DMS53 (cell line): ENCODE measurements around the gene TREH.
A peak's percentile ranks its signal among the peaks of the same experiment; 100 is the strongest.

Experiments
- DNase-seq: peaks from one replicate; lab custom pipeline; 2025; lab: John Stamatoyannopoulos, UW

The TREH gene

DNA sequence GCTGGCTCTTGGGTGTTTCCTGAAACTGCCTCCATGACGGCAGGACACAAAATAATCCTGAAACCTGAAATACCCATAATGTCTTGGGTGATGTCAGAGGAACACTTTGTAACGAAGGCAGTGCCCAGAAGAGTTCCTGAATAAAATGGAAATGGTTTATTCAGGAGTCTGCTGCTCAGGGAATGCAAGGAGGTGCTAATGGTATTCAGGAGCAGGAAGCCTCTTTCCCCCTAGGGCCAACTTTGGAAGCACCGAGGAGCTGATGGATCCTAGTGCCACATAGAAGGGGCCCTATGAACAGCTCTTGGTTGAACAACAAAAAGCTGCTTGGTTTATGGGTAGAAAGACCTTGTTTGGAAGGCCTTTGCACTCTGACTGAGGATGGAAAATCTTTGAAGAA, 15.5 kb downstream of the TREH start:
- DNase-seq: no peak

DNA sequence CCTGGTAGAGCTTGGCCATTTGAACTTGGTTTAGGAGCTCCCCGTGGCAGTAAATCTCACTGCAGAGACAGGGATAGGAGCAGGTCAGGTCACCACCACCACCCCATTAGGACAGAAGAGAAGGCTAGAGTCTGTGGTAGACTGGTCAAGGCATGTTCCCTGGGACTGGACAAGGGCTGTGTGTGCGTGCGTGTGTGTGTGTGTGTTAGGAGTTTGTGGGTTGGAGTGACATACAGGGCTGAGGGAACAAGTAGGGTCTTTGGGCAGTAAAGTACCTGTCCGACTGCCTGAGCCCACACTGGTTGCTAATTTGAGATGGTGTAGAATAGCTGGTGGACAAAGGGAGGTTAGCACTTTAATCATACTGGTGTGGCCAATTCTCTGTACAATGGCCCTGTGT, 16.1 kb downstream of the TREH start:
- DNase-seq: no peak

DNA sequence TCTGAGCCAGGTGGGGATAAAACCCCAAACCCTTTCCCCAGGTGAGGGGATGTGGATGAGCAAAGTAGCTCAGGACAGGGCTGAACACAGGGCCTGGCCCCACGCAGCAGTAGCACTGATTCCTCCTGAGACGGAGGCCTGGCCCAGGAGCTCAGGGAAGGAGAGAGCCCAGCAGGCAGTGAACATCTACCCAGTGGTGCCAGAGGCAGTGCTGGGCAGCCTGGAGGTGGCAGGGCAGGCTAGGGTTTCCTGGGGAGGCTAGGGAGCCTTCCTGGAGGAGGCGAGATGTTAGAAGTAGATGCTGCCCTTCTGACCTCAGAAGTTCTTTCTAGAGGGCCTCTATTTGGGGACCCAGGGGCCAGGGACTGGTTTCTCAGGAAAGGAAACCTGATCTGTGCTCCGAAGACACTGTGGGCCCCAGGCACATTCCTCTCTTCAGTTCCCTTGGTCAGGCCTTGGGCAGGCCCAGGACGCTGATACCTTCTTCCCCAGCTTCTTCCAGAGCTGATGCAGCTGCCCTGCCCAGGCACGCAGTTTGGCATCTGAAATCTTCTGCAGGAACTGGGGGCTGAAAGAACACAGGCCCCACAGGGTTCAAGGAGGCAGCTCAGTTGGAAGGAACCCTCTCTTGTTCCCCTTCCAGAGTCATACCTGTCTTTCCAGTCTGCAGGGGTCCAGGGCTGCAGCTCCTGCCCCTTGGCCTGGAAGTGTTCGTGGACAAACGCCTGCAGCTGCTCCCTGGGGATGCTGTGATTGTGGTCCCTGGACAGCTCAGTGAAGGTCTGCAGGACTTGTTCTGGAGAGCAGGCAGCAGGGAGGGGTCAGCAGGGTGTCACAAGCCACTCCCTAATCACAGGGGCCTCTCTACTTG, 16.8 kb downstream of the TREH start:
- no peak for DNase-seq

DNA sequence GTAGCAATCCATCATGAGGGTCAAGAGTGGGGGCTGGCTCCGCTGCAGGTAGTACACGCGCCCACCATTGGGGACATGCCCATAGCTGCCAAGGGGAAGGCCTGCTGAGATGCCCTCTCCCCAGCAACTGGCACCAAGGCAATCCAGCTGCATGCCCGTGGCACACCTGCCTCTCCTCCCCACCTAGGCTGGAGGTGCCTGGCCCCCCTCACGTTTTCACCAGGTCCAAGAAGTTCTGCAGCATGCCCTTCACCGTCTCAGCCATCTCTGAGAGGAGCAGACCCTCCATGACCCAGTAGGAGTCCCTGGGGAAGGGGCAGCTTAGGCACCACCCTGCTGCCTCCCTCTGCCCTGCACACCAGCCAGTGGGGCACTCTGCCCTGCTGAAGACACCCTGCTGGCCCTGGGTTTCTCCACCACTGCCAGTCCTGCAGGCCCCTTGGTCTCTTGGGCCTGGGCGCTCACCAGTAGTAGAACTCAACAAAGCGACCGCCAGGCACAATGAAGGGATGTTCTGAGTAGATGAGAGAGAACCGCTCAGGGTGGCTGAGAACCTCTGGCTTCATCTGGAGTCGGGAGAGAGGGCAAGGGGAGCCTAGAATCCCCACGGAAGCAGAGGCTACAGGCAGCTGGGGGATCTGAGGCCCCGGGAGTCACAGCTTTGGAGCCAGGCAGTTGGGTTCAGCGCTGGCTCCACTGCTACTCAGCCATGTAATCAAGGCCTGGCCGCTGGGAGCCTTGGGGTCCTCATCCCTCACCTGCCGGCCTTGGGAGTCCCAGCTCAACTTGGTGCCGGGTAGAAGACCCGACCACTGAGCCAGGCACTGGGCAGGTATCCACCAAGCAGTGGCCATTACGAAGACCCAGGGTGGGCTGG, 17.8 kb downstream of the TREH start:
- no peak for DNase-seq

DNA sequence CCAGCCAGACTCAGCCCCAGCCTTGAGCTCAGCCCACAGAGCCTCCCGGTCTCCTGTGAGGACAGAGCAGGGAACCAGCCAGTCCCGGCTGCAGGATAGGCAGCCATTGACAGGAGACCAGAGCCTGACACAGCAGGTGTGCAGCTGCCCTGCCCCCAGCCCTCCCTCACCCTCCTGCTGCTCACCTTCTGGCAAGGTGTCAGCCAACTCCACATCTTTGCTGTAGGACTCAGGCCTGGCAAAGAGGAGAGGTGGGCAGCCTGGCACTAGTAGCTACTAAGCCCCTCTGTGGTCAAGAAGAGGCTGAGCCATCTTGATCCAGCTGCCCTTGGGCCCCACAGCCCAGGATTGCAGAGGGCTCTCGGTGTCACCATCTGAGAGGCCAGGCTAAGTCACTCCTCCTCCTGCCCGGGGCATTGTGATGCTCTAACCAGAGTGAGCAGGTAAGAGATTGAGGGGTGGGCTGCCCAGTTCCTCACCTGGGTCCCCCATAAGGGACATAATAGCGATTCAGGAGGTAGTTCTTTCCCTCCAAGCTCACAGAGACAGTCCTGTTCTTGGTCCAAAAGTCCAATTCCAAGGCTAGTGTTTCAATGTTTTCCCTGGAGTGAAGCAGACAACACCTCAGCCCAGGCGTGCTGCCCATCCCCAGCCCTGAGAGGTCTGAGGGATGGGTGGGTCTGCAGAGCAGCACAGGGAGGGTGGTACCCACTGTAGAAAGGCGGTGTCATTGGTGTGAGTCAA, 18.6 kb downstream of the TREH start:
- peak; percentile 81 for DNase-seq

DNA sequence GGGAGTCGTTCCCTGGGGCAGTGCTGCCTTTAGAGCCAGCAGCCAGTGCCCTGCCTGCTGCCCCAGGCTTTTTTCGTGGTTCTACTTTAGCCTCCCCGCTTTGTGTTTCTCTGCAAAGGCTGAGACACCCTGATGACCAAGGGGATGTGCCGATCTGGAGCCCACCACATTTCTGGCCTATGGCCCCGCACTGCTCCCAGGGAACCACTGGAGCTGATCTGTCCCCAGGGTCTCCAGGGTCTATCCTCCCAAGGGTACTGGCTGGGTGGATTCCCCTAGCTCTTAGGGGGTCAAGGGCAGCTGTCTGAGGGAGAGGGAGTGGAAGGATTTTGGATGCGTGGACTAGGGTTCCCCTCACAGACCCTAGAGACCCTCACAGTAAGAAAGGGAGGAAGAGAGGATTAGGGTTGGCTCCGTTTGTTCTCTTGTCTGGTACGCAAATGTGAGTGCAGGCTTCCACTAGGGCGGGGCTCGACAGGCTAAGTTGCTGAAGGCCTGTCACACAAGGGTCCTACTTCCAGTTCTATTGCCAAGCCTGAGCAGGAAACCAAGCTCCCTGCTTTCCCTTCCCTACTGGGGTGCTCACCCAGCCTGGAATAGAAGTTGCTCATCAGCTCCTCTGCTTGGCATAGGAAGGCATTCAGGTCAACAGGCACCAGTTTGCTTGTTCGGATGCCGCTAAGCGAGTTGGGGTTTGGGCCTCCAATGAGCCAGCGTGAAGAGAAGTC, 19.3 kb downstream of the TREH start:
- DNase-seq: no peak

DNA sequence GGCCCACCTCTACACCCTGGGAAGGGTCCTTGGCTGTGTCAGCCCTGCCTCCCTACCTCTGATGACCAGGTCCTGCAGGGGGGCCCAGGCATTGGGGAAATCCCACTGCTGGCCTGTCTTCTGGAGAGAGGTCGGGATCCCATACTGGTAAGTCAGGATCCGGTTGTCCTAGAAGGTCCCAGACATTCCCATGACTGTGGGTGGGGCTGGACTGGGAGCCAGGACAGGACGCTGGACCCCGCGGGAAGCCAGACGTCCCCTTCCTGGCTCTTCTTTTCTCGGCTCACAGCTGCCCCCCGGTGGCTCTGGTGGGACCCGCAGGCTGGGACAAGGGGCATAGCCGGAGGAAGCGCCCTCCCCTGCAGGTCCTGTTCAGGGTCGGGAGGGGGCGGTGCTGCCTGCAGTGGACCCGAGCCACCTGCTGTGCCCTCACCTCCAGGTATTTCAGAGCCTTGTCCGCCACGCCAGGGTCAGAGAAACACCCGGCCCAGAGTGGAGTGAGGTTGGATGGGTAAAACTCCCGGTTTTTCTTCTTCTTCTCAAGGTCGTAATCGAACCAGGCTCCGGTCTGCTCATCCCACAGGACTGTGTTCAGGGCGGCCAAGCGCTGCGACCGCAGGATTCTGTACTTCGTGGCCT, 20.0 kb downstream of the TREH start:
- DNase-seq: peak; percentile 94

DNA sequence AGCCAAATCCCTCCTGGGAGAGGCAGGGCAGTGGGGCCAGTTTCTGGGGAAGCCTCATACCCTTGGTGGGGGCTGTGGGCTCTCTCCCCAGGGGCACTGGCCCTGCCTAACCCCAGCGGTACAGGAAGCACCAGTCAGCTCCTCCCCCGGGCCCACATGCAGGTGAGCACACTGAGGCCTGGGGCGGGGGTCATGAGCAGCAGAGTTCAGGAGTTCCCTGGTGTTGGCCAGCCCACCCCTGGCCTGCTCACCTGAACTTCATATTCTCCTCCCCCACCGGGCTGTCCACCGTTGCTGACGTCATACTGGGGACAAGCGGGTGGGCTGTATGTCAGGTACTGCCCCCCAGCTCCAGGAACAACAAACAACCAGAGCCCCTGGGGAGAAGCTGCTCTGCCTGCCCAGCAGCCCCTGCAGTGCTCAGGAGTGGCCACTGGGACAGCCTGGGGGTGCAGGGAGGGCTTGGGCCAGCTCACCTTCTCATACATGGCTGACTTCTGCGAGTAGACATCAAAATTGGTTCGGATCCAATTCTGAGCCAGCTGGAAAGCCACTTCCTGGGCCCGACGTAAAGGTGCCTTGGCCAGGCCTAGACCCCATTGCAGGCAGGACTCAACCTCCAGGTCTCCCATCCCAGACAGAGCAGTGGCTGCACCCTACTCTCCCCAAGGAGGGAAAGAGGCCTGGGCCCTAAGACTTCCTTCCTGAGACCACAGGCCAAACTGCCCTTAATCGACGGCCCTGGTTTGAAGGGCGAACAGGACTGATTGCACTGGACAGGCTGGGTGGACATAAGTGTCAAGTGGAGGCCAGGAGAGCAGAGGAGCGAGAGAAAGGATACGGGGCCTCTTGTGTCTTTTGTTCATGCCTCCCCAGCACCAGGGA, 20.8 kb downstream of the TREH start:
- DNase-seq: peak; percentile 45

DNA sequence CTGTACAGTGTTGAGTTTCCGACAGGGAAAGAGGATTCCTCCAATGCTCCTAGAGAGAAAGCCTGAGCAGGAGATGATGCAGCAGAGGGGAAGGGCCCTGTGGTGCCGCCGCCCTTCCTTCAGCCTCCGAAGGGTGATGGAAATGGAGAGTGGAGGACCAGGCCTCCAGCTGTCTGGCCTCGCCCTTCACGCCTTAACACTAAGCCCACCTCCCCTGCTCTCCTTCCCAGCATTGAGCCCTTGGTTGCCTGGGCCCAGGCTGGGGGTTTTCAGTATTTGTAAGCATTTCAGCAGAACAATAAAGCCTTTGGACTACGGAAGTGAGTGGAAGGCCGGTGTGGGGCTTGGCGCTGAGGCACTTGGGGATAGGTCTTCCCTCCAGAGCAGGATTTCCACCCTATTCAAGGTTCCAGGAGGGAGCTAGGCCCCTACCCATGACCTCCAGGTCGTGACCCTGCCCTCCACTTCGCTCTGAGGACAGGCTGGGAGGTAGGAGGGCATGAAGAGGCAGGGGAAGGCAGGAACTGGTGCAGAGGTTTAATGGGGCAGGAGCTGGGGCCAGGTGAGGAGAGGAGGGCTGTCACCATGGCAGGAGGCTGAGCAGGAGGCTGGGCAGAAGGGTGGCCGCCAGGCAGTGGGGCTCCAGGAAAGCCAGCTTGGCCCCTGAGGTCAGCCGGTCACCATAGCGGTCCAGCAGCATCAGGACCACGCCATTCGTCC, 21.6 kb downstream of the TREH start:
- no peak for DNase-seq

DNA sequence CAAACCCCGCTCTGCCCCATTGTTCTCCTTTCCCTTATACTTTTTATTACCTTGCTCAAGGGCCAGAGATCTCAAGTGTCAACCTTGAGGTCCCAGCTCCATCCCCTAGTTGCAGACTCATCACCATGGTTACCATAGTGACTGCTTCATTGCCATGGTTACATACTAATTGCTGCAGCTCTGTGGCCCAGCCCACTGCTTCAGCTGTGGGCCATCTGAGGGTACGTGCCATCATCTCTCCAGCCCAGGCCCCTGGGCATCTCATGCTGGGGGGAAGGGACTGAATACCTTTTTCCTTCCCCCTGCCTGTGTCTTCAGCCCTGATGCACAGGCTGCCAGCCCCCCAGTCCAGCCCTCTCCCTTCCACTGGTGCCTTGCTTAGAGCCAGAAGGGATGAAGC, 22.2 kb downstream of the TREH start:
- DNase-seq: peak; percentile 52

DNA sequence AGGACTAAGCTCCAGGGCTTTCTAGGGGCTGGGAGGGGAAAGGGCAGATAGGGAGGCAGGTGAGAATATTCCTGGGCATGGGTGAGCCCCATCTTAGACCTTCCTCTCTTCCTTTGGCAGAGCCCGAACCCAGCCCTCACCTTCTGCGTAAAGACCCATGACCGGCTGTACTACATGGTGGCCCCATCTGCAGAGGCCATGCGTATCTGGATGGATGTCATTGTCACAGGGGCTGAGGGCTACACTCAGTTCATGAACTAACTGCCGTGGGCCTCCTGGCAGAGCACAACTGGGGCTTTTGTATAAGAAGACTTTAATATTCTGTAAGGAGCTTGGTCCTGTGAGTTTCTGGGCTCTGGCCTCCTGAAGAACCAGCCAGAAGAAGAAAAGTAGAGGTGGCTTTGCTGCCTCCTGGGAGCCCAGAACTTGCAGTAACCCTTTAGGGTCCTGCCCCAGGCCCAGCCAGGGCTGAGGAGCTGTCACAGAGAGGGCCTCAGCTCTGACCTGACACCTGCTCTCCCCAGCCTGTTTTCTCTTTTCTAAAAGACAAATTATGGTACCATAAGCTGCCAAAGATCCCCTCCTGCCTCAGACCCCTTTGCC, 22.8 kb downstream of the TREH start:
- DNase-seq: no peak

DNA sequence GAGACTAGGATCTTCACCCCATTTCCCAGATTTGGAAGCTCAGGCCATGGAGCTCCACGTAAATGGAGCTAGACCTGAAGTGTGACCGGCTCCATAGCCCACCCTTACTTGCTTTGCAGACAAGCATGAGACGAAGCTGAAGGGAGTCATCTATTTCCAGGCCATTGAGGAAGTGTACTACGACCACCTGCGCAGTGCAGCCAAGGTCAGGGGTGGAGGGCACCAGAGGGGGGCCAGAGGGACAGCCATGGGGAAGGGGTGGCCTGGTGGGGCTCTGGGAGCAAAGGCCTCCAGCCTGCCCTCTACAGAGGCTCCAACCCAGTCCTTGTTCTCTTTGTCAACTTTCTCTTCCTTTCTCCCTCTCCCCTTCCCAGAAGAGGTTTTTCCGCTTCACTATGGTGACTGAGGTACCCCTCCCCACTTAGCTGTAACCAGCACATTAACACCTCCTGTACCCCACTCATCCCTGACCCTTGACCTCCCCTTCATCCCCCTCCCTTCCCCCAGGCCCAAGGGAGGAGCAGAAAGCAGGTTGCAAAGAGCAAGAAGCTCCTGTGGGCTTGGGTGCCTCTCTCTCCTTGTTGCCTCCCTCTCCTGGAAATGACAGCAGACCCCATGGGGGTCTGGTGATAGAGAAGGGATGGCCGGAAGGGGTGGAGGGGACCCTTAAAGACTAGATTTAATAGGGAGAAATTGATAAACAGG, 23.8 kb downstream of the TREH start:
- no peak for DNase-seq

DNA sequence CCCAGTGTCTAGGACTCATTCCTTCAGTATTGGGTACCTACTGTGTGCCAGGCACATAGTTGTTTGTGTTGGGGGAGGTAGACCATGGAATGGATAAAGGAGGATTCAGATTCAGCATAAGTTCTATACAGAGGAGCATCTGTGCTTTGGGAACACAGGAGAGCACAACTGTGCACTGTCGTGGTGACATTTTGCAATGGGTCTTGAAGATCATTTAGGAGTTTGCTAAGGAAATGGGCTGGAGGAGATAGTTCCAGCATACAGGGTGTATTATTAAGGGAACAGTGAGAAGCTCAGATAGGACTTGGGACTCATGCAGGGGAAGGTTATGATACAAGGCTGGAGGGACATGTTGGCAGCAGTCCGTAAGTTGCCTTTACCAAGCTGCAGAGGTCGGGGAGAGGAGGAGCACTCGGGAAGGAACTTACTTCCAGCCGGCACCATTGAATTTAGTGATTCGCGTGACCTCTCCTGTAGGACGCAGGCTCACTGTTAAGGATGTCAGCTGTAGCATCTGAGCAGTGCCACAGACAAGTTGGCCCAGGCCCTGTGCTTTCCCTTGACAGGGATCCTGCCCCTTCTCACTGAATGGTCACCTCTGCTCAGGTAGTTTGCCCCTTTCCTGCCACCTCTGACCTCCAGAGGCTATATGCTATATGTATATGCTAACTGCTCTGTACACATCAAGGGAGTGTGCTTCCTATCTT, 25.6 kb downstream of the TREH start:
- DNase-seq: no peak

DNA sequence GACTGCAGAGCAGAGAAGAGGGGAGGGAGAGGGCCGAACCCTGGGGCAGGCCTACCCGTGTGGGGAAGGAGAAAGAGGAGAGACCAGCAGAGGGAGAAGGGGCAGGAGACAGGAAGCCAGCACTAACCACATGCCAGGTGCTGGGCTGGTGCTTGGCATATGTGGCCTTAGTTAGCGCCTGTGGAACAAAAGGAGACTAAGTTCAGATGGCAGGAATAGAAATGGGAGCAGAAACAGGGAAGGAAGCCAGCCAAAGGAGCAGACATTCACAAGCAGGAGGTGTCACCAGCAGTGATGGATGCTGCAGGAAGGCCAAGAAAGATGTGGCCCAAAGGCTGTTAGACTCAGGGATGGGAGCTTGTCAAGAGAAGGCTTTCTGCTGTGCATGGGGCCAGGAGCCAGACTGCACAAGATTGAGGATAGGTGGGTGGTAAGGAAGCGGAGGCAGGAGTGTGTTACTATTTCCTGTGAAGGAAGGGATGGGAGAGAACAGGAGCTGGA, 26.7 kb downstream of the TREH start:
- DNase-seq: no peak

DNA sequence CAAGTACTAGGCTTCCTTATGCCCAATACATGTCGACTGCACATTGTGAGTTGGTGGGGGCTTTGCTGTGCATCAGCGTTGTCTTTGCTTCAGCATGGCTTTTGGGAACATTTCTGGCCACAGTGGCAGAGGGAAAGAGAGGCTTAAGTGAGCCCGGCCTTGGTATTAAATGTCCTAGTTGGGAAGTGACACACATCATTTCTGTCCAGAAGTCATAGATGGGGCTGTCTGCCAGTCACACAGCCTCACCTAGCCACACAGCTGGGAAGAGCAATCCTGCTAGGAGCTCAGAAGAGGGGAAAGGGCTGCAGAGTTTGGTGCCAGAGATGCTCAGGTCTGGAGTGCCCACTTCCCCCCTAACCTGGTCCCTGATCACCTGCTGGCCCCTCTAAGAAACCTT, 27.6 kb downstream of the TREH start:
- DNase-seq: no peak

DNA sequence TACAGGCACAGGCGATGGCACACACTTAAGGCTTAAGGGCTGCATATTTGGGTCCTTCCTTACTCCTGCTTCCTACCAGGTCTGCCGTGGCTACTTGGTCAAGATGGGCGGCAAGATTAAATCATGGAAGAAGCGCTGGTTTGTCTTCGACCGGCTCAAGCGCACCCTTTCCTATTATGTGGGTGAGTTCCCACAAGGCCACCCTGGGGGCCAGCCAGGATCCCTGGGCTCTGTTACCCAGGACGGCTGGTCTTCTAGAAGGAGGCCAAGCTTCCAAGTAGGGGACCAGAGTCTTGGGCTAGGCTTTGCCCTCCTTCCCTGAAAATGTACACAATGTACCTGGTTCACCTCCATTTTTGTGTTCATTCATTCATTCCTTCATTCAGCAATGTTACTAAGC, 29.1 kb downstream of the TREH start:
- DNase-seq: no peak

DNA sequence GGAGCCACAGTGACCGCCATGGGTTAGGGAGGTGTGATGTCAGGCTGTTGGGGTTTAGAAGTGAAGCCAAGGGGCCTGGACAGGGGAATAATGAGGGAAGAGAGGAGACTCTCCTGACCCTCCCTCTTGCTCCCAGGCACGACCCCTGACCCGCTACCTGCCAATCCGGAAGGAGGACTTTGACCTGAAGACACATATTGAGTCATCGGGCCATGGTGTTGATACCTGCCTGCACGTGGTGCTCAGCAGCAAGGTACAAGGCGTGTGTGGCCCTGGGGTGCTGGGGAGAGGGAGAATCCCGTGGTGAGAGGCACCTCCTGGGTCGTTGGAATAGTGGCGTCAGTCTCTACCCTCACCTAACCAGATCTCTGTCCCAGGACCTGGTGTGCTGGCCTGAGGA, 29.5 kb downstream of the TREH start:
- DNase-seq: no peak

DNA sequence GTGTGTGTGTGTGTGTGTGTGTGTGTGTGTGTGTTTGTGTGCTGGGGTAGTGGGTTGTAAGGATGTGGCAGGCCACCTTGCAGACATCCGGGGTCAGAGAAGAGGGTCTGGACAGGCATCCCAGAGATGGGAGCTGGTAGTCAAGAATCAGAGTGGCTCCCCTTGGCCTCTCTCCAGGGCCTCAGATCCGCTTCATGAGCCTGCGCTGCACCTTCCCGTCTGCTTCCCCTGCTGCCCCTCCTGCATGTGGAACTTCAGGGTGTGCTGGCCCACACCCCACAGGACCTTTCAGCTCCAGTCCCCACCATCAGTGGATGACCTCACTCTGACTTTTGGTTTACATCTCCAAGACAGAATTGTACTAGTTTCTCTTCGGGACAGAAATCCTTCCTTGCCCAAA, 31.2 kb downstream of the TREH start:
- DNase-seq: no peak
